ENCODE measurements around the gene LFNG.

The LFNG gene

GRCh38 chr7:2502647-2502966, 17.0 kb upstream of the LFNG start:
- Histone ChIP-seq H3K27me3 (ENCODE audit: control insufficient read depth in 2 of 2, insufficient read depth in 2 of 2, low read length in 2 of 2) (no peaks in the 10 kb centered on the region), H3K36me3 (ENCODE audit: control insufficient read depth in 2 of 2, insufficient read depth in 2 of 2, low read length in 2 of 2) (no peaks in the 10 kb centered on the region), H3K9ac (ENCODE audit: low read depth in 1 of 2, low read length in 2 of 2) (no peak overlapping the region), H3K4me1 (ENCODE audit: control insufficient read depth in 2 of 2, insufficient read depth in 2 of 2, low read length in 2 of 2) (no peaks in the 10 kb centered on the region), H3K4me3 (ENCODE audit: low read length in 2 of 2) (no peak overlapping the region), H3K9me3 (ENCODE audit: control insufficient read depth in 2 of 2, low read length in 2 of 2) (no peaks in the 10 kb centered on the region), H3K27ac (ENCODE audit: low read depth in 2 of 2, low read length in 2 of 2) (no peak overlapping the region)

DNA sequence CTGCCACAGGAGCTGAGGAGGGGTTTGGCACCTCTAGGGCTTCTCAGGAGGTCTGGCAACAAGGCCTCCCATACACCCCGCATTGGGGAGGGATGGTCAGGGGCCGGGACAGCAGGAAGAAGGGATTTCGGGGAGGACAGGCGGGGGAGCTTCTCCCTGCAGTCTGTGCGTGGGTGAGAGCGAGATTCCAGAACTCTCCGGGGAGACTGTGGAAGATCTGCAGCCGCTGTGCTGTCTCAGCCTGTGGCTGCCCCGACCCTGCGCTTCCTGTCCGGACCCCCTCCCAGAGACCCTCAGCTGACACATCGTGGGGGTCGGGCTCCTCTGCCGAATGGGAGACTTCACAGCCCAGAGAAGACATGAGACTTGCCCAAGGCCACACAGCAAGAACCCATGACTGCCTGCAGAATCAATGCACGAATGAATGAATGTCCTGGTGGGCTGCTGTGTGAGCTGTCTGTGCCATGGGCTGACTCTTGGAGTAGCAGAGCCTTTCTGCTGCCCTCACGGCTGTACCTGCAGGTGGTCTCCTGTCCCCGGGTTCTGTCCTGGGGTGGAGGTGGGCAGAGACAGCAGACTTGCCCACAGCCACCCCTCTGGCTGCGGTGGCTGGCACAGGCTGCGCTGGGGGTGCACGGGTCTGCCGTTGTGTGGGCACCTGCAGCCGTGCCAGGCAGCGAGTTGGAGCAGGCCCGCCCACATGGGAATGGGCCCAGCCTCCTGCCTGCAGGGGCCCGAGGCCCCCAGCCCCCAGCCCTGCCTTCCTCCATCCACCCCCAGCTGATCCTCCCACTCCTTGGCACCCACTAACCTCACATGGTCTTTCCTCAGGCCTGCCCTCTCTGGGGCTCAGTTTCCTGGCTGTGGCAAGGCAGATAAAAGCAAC, 16.3 kb upstream of the LFNG start:
- H3K27me3 ChIP-seq (ENCODE audit: control insufficient read depth in 2 of 2, insufficient read depth in 2 of 2, low read length in 2 of 2), result no peaks in the 10 kb centered on the region
- no peak overlapping the region for H3K4me3 ChIP-seq (ENCODE audit: low read length in 2 of 2)
- H3K27ac ChIP-seq (ENCODE audit: low read depth in 2 of 2, low read length in 2 of 2), result no peak overlapping the region
- H3K9ac ChIP-seq (ENCODE audit: low read depth in 1 of 2, low read length in 2 of 2), result no peak overlapping the region
- H3K9me3 ChIP-seq (ENCODE audit: control insufficient read depth in 2 of 2, low read length in 2 of 2), result no peaks in the 10 kb centered on the region
- H3K4me1 ChIP-seq (ENCODE audit: control insufficient read depth in 2 of 2, insufficient read depth in 2 of 2, low read length in 2 of 2), result peaks cover 0 to 4% of the 10 kb centered on the region in 2 donors
- no peaks in the 10 kb centered on the region for H3K36me3 ChIP-seq (ENCODE audit: control insufficient read depth in 2 of 2, insufficient read depth in 2 of 2, low read length in 2 of 2)

GRCh38 chr7:2504128-2504888, 15.3 kb upstream of the LFNG start:
- Histone ChIP-seq H3K4me3 (ENCODE audit: low read length in 2 of 2) (no peak overlapping the region), H3K4me1 (ENCODE audit: control insufficient read depth in 2 of 2, insufficient read depth in 2 of 2, low read length in 2 of 2) (peaks cover 0 to 4% of the 10 kb centered on the region in 2 donors), H3K27me3 (ENCODE audit: control insufficient read depth in 2 of 2, insufficient read depth in 2 of 2, low read length in 2 of 2) (no peaks in the 10 kb centered on the region), H3K9me3 (ENCODE audit: control insufficient read depth in 2 of 2, low read length in 2 of 2) (no peaks in the 10 kb centered on the region), H3K36me3 (ENCODE audit: control insufficient read depth in 2 of 2, insufficient read depth in 2 of 2, low read length in 2 of 2) (no peaks in the 10 kb centered on the region), H3K9ac (ENCODE audit: low read depth in 1 of 2, low read length in 2 of 2) (no peak overlapping the region), H3K27ac (ENCODE audit: low read depth in 2 of 2, low read length in 2 of 2) (no peak overlapping the region)

DNA sequence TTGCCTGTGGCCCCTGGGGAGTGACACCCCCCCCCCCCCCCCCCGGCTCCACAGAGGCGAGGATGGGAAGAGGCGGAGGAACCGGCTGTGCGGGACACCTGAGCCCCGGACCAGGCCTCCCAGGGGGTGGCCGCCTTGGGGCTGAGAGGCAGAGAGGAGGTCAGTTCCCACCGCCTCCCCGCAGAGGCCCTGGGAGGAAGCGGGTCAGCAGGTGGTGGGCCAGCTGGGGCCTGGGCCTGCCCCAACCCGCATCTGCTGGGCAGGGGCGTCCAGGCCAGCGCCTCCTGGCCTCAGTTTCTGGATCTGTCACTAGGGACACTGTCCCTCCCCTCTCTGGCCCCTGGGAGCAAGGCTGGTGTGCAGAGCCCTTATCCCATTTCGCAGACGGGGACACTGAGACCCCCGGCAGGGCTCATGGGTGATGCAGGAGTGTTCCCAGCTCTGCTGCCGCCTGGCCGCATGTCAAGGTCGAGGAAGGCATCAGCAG, 14.6 kb upstream of the LFNG start:
- Histone ChIP-seq H3K4me1 (ENCODE audit: control insufficient read depth in 2 of 2, insufficient read depth in 2 of 2, low read length in 2 of 2) (peaks cover 0 to 4% of the 10 kb centered on the region in 2 donors), H3K27ac (ENCODE audit: low read depth in 2 of 2, low read length in 2 of 2) (no peak overlapping the region), H3K36me3 (ENCODE audit: control insufficient read depth in 2 of 2, insufficient read depth in 2 of 2, low read length in 2 of 2) (no peaks in the 10 kb centered on the region), H3K9ac (ENCODE audit: low read depth in 1 of 2, low read length in 2 of 2) (no peak overlapping the region), H3K9me3 (ENCODE audit: control insufficient read depth in 2 of 2, low read length in 2 of 2) (no peaks in the 10 kb centered on the region), H3K27me3 (ENCODE audit: control insufficient read depth in 2 of 2, insufficient read depth in 2 of 2, low read length in 2 of 2) (no peaks in the 10 kb centered on the region), H3K4me3 (ENCODE audit: low read length in 2 of 2) (no peak overlapping the region)

DNA sequence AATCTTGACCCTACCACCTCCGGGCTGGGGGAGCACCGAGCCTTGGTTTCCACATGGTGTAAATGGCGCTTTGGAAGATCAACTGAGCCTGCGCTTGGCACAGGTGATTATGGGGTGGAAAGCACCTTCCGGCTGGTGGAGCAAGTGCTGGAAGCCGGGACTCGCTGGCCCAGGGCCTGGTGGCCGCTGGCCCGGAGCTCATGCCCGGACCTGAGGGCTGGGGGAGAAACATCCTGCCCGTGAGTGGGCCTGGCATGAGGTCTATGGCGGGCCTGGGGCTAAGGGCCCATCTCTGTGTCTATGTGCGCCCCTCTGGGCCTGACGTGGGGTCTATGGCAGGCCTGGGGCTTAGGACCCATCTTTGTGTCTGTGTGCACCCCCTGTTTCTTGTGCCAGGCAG, 14.2 kb upstream of the LFNG start:
- Histone ChIP-seq H3K27me3 (ENCODE audit: control insufficient read depth in 2 of 2, insufficient read depth in 2 of 2, low read length in 2 of 2) (no peaks in the 10 kb centered on the region), H3K27ac (ENCODE audit: low read depth in 2 of 2, low read length in 2 of 2) (no peak overlapping the region), H3K4me1 (ENCODE audit: control insufficient read depth in 2 of 2, insufficient read depth in 2 of 2, low read length in 2 of 2) (peaks cover 2 to 6% of the 10 kb centered on the region in 2 donors), H3K36me3 (ENCODE audit: control insufficient read depth in 2 of 2, insufficient read depth in 2 of 2, low read length in 2 of 2) (no peaks in the 10 kb centered on the region), H3K9ac (ENCODE audit: low read depth in 1 of 2, low read length in 2 of 2) (no peak overlapping the region), H3K9me3 (ENCODE audit: control insufficient read depth in 2 of 2, low read length in 2 of 2) (no peaks in the 10 kb centered on the region), H3K4me3 (ENCODE audit: low read length in 2 of 2) (no peak overlapping the region)

DNA sequence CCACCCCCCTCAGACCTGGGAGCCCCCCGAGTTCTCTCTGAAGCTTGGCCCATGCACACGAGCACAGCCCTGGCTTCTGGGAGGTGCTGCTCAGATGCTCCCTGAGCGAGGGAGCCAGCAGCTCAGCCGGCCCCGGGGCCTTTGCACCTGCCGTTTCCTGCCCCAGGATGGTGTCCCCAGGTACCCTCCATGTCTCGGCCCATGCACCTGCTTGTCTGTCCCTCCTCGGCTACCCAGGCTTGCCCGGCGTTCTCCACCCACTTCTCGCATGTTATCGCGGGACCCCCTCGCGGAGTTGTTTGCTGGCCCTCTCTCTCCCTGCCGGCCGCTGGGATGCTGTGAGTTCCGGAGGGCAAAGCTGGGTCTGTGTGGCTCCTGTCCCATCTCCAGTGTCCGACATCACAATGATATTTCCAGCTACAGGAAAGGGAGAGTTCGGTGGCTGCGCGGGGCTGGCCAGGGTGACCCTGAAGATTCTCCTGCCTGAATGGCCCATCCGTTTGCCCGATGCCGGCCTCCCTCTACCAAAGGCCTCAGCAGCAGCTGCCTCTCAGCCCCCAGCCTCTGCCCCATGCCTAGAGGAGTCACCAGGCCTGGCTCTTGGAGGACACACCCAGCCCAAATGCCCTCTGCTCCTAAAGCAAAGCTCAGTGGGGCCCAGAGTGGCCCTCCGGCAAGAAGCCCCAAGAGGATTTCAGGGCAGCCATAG, 12.2 kb upstream of the LFNG start:
- Histone ChIP-seq H3K27ac (ENCODE audit: low read depth in 2 of 2, low read length in 2 of 2) (no peak overlapping the region), H3K9ac (ENCODE audit: low read depth in 1 of 2, low read length in 2 of 2) (no peak overlapping the region), H3K9me3 (ENCODE audit: control insufficient read depth in 2 of 2, low read length in 2 of 2) (no peaks in the 10 kb centered on the region), H3K4me1 (ENCODE audit: control insufficient read depth in 2 of 2, insufficient read depth in 2 of 2, low read length in 2 of 2) (peaks cover 21 to 22% of the 10 kb centered on the region in 2 donors), H3K36me3 (ENCODE audit: control insufficient read depth in 2 of 2, insufficient read depth in 2 of 2, low read length in 2 of 2) (no peaks in the 10 kb centered on the region), H3K4me3 (ENCODE audit: low read length in 2 of 2) (no peak overlapping the region), H3K27me3 (ENCODE audit: control insufficient read depth in 2 of 2, insufficient read depth in 2 of 2, low read length in 2 of 2) (no peaks in the 10 kb centered on the region)

GRCh38 chr7:2507917-2508306, 11.7 kb upstream of the LFNG start:
- Histone ChIP-seq H3K9me3 (ENCODE audit: control insufficient read depth in 2 of 2, low read length in 2 of 2) (no peaks in the 10 kb centered on the region), H3K4me1 (ENCODE audit: control insufficient read depth in 2 of 2, insufficient read depth in 2 of 2, low read length in 2 of 2) (peaks cover 23 to 27% of the 10 kb centered on the region in 2 donors), H3K27me3 (ENCODE audit: control insufficient read depth in 2 of 2, insufficient read depth in 2 of 2, low read length in 2 of 2) (no peaks in the 10 kb centered on the region), H3K9ac (ENCODE audit: low read depth in 1 of 2, low read length in 2 of 2) (peak overlapping the region in 1 of 2 donors; percentile 15), H3K4me3 (ENCODE audit: low read length in 2 of 2) (no peak overlapping the region), H3K36me3 (ENCODE audit: control insufficient read depth in 2 of 2, insufficient read depth in 2 of 2, low read length in 2 of 2) (no peaks in the 10 kb centered on the region), H3K27ac (ENCODE audit: low read depth in 2 of 2, low read length in 2 of 2) (peak overlapping the region in 1 of 2 donors; percentile 79)

DNA sequence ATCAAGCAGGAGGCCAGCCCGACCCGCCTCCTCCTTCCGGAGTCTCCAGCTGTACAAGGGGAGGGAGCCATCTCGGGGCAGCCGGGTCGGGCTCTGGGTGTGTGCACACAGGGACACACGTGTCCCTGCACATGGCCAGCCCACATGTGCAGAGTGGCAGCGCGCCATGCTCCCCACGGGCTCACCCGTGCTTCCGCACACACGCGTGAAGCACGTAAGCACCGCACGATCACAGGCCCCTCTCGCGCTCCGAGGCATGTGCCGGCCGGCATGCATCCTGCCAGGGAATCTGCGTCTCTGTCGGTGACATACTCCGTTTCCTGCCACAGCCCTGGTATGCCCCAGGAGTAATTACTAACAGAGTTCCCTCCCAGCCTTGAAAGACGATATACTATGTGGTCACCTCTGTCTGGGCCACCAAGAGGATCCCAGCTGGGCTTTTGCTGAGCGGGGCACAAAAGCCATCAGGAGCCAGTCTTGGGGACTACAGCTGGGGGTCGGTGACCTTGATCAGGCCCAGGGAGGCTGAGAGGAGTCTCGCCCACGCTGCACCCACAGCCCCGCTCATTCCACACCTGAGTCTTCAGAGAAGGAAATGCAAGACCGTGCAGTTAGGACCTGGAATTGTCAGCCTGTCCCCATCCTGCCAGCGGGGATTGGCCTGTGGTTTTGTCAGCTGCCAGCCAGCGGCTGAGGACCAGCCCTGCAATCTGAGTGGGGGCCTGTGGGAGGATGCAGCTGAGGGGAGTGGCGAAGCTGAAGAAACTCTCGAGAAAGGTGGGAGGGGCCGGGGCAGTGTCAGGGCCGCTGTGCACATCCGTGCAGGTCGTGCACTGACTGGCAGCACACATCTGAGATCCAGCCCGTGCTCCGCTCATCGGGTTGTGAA, 11.0 kb upstream of the LFNG start:
- peaks cover 23 to 27% of the 10 kb centered on the region in 2 donors for H3K4me1 ChIP-seq (ENCODE audit: control insufficient read depth in 2 of 2, insufficient read depth in 2 of 2, low read length in 2 of 2)
- H3K4me3 ChIP-seq (ENCODE audit: low read length in 2 of 2), result no peak overlapping the region
- no peaks in the 10 kb centered on the region for H3K27me3 ChIP-seq (ENCODE audit: control insufficient read depth in 2 of 2, insufficient read depth in 2 of 2, low read length in 2 of 2)
- H3K36me3 ChIP-seq (ENCODE audit: control insufficient read depth in 2 of 2, insufficient read depth in 2 of 2, low read length in 2 of 2), result no peaks in the 10 kb centered on the region
- peak overlapping the region in 1 of 2 donors; percentile 15 for H3K9ac ChIP-seq (ENCODE audit: low read depth in 1 of 2, low read length in 2 of 2)
- H3K27ac ChIP-seq (ENCODE audit: low read depth in 2 of 2, low read length in 2 of 2), result peak overlapping the region in 1 of 2 donors; percentile 79
- no peaks in the 10 kb centered on the region for H3K9me3 ChIP-seq (ENCODE audit: control insufficient read depth in 2 of 2, low read length in 2 of 2)

DNA sequence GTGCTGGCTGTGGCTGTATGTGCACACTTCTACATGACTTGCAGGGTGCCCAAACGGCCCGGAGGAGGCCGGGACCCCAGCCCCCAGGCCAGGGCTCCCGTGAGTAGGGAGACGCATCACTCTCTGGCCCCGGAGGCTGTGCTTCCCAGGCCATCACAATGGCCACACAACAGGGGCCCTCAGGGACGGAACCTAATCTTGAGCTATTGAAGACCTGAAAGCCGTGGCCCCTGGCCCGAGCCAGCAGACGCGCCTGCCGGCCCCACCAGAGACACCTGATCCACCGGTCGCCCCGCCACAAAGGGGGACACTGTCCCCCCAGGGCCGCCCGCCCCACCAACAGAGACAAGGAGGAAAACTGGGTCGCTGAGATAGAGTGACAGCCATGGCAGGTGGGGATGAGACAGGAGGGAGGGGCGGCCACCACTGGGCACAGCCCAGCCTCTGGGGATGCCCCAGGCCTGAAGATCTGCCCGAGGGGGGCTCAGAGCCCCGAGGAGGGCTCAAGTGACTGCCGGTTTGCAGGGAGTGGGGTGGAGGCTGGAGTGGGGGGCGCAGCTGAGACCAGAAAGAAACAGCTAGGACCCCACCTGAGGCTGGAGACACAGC, 10.2 kb upstream of the LFNG start:
- Histone ChIP-seq H3K27me3 (ENCODE audit: control insufficient read depth in 2 of 2, insufficient read depth in 2 of 2, low read length in 2 of 2) (no peaks in the 10 kb centered on the region), H3K4me1 (ENCODE audit: control insufficient read depth in 2 of 2, insufficient read depth in 2 of 2, low read length in 2 of 2) (peaks cover 23 to 27% of the 10 kb centered on the region in 2 donors), H3K9me3 (ENCODE audit: control insufficient read depth in 2 of 2, low read length in 2 of 2) (no peaks in the 10 kb centered on the region), H3K4me3 (ENCODE audit: low read length in 2 of 2) (no peak overlapping the region), H3K36me3 (ENCODE audit: control insufficient read depth in 2 of 2, insufficient read depth in 2 of 2, low read length in 2 of 2) (no peaks in the 10 kb centered on the region), H3K27ac (ENCODE audit: low read depth in 2 of 2, low read length in 2 of 2) (peak overlapping the region in 1 of 2 donors; percentile 79), H3K9ac (ENCODE audit: low read depth in 1 of 2, low read length in 2 of 2) (no peak overlapping the region)
